Stimulated activated CD8-positive, alpha-beta memory T cell treated with anti-CD3 and anti-CD28 coated beads, Interleukin-15, amount 100 ng/mL, for 1 hour (primary cell): ENCODE results near the gene ROR1.
"Not testable (repeated sequence)": the region's sequence is repeated elsewhere in the genome, so short reads cannot be mapped to it uniquely, and the experiment has no call there.

Experiments
- DNase-seq: peaks from one replicate; pipeline ENCODE4 v3.0.0-alpha.2; 2020; ENCODE audit warnings: low read depth

Gene ROR1

DNA sequence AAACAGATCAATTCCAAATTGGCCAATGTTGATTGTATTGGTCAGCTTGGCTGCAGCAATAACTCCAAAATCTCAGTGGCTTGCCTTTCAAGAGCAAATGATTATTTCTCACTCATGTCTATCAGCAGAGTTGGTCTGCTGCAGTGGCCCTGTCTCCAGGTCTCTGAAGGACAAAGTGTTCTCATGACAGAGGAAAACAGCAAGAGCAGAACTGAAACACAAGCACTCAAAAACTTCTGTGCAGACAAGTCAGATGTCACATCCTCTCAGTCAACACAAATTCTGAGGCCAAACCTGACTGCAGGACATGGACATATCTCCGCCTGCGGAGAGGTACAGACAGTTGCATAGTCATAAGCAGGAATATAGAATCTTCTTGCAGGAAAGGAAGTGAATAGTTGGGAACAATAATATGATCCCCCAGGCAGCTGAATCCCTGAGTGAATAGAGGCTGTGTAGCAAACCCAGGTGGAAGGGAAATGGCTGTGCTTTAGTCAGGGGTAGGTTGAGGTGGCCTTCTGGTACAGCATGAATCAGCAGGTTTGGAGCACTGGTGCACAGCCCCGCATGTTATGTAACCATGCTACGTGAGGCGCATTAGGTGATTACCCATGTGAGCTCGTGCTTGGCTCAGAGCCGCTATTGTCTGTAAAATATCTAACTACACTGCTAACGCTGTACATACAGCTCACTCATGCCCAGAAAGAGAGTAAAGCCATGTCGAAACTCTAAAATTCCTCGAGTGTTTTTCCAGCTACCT is 412.5 kb downstream of the ROR1 start:
- DNase-seq = no peak

DNA sequence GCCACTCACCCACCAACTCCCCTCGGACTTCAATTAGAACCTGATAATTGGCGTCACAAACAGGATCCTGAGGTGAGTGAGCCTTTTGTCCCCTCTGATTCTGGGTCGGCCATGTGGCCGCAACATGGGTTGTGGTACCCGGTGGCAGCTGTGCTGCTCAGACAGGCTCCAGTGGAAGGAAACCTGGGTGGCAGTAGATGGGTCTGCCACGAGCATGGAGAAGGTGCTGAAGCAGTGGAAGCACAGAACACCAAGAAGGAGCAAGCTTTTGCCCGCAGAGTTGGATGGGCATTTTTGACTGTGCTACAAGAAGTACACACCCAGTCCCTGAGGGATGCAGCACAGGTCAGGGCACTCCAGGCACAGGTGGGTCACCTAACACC is 413.1 kb downstream of the ROR1 start:
- no peak for DNase-seq

DNA sequence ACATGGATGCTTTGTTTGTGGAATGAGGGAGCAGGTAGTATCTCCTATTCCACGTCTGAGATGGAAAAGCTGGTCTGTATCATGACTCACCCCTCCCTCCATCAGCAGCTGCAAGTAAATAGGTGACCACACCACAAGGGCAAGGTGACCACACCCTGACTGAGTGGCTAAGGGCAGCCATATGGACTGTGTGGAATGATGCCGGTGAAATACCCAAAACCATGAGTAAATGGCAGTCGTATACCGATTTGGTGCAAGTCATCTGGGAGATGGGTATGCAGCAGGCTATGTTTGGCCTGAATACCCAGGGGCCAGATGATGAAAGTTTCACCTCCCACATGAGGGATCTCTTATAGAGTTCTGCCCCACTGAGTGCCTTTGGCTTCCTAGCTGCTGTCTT is 413.8 kb downstream of the ROR1 start:
- DNase-seq = no peak

- DNase-seq = no peak
Observed at GRCh38 chr1:64192290-64192689, 418.5 kb downstream of the ROR1 start.

GRCh38 chr1:64194168-64195080 is 420.6 kb downstream of the ROR1 start:
- DNase-seq = no peak

DNA sequence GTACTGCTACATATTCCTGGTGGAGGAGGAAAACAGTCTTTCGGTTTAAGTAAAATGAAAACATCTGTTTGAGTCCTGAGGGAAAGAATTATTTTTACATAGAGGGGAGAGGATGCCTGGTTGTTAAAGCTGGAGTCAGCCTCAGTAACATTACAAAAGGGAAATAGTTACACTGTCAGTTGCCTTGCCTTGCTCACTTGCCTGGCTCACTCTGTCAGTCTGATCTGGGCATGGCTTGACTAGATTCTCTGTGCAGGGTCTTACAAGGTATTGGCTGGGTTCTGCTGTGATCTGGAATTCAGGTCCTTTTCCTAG is 421.2 kb downstream of the ROR1 start:
- no peak for DNase-seq

DNA sequence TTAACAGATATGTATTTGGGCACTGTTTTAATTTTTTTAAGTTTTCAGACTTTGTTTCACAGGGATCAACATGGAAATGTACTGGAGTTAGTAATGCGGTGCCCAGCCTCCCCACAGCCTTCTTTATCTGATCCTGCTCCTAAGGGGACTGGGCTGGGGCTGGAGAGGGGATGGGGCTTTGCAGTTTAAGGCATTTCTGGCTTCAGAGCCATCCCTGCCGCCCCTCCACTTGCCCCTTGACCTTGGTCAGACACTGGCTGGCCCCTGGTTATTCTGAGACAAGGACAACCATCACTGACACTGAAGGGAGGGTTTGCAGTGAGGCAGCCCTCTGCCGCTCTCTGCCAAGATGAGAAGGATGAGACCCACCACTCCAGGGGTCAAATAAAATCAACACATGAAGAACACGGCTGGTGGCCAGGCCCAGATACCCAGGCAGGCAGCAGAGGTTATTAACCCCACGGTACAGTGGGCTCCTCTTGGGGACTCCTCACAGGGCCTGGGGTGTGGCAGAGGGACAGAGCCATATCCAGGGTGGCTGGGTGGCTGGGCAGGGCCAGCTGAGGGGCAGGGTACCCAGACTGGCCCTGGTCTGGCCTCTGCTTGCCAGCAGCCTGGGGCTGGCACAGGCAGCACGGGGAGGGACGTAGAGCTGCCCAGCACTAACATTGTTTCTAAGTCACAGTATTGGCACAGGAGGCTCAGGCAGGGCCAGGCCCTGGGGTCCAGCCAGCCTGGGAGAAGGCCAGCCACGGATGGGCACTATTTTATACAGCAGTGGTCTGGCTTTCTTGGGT is 422.5 kb downstream of the ROR1 start:
- DNase-seq = no peak

- DNase-seq = no peak
Observed at GRCh38 chr1:64197076-64197475, 423.3 kb downstream of the ROR1 start.

GRCh38 chr1:64199154-64199553 is 425.3 kb downstream of the ROR1 start:
- no peak for DNase-seq

GRCh38 chr1:64200064-64200463 is 426.2 kb downstream of the ROR1 start:
- no peak for DNase-seq

- no peak for DNase-seq
Observed at GRCh38 chr1:64203420-64203819, 429.6 kb downstream of the ROR1 start, which contains the start of gene UBE2U. TSS of gene UBE2U (plus strand) at chr1:64203623. CDS start at chr1:64204051, 428 bp downstream.

DNA sequence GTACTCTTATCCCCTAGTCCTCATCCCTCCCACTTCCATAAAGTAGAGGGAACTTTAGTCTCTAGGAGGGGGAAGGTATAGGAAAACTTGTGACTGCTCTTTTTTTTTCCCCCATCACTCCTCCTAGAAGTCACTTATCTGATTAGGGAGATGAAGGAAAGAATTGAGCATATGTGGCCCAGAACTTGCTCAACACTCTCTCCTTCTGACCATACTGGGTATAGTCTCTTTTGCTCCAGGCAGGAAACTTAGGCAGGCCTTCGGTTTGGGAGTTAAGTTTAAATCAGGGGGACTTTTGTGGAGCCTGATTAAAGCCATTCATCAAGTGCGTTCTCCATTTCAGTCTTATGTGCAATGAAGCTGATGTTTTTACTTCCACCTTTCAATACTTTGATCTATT is 435.4 kb downstream of the ROR1 start:
- no peak for DNase-seq

- no peak for DNase-seq
Observed at GRCh38 chr1:64212031-64212430, 438.2 kb downstream of the ROR1 start.

DNA sequence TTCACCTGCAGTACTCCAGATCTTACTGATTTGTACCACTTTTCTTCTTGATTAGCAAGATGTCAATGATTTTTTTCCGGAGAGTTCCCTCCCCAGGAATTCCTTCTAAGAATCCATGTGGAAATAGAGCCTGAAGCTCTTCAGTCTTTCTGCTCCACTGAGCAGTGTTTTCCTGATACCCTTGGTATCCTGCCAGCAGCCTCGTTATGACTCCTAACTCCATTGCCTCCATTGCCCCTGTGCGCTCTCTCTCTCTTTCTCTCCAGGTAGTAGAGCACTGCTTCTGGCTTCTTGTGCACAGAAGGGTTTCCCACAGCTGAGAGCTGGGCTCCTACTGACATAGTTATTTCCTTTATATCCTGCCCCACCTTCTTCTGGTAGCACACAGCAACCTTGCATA is 441.8 kb downstream of the ROR1 start:
- no peak for DNase-seq

- no peak for DNase-seq
Observed at GRCh38 chr1:64220241-64220640, 446.4 kb downstream of the ROR1 start.

DNA sequence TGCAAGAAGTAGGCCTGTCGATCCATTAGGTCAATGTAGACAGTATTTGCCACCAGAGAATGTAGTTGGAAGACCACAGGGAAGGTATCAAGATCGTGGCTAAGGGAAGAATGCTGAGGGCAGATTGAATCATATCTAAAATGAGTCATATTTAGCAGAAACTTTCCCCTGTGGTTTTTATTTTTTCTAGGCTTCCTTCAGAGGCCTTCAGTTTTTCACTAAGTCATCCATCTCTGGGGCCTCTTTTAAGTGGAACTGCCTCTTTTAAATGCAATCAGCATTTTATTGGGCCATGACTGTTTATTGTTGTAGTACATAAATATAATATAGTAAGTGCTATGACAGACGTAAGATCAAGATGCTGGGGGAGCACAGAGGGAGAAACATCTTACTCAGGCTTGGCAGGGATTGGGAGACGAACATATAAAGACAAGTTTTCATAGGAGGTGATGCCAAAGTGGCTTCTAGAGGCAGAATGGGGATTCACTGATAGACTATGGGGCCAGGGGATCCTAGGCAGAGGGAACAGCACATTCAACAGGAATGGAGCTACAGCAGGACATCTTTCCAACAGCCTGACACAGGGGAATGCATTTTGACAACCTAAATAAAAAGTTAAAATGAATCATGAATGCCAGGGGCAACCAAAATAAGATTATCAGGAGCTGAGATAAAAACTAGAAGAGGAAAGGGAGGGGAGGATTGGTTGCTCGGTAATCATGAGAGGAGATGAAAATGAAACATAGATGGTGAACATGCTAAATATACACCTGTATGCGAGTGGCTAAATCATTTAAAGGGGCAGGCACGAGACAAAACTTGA is 449.7 kb downstream of the ROR1 start:
- DNase-seq = no peak

GRCh38 chr1:64224236-64224635 is 450.4 kb downstream of the ROR1 start:
- DNase-seq = not testable (repeated sequence)

- no peak for DNase-seq
Observed at GRCh38 chr1:64228167-64228957, 454.5 kb downstream of the ROR1 start.

DNA sequence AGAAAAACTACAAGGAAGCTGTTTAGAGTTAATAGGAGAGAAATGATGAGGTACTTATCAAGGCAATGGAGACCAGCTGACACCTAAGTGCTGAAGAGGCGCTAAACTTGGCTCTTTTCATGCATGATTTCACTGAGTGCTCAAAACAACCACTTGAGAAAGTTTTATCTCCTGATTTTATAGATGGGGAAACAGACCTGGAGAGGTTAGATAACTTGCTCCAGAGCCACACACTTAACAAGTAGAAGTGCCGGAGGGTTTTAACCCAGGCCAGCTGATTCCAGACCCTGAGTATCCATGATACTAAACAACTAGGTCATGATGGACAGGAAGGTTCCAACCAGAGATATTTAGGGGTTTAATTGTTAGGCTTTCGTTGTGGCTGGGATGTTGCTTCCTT is 455.5 kb downstream of the ROR1 start:
- DNase-seq = no peak
